ENCODE measurements around the gene COLGALT1.
"Not testable (repeated sequence)": the region's sequence is repeated elsewhere in the genome, so short reads cannot be mapped to it uniquely, and the experiment has no call there.

Gene COLGALT1

GRCh38 chr19:17532557-17532956 is 22.9 kb upstream of the COLGALT1 start:
- DNase-seq (ENCODE audit: low spot score): no peak

GRCh38 chr19:17534767-17535166 is 20.7 kb upstream of the COLGALT1 start:
- no peak for DNase-seq (ENCODE audit: low spot score)

DNA sequence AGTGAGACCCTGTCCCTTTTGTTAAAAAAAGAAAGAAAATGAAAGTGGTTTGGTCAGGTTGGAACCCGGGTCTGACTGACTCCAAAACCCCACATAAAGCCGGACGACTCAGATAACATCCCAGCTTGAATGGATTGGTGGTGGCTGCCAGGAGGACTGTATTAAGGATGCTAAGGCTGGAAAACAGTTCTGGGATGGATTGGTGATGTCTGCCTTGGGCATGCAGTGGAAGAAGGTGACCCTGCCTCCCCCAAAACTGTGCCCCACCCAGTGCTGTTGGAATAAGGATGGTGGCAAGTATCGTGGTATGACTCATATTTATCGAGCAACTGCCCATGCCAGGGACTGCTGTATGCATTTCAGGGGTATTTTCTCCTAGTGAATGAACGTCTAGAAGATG is 18.5 kb upstream of the COLGALT1 start:
- no peak for DNase-seq (ENCODE audit: low spot score)

DNA sequence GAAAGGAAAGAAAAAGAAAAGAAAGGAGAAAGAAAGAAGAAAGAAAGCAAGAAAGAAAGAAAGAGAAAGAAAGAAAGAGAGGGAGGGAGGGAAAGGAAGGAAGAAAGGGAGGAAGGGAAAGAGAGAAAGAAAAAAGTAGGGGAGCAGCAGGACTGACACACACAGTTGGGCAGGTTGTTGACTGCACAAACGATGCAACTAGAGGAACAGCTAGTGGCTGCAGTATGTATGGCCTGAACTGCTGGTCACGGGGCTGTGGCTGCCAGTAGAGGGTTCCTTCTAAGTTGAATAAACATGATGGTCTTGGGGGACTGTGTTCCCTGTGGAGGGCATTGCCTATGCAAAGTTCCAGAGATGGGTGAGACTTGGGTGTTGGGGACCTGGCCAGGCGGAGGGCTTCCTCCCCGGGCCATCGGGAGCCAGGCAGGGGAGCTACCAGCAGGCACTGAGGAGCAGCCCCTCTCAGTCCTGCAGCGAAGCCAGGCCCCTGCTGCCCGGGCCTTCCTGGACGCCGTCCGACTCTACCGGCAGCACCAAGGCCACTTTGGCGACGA is 16.7 kb upstream of the COLGALT1 start:
- no peak for DNase-seq (ENCODE audit: low spot score)

GRCh38 chr19:17539238-17540117 is 16.0 kb upstream of the COLGALT1 start:
- peak; percentile 81 for DNase-seq (ENCODE audit: low spot score)

GRCh38 chr19:17540174-17540573 is 15.3 kb upstream of the COLGALT1 start:
- DNase-seq (ENCODE audit: low spot score): no peak

DNA sequence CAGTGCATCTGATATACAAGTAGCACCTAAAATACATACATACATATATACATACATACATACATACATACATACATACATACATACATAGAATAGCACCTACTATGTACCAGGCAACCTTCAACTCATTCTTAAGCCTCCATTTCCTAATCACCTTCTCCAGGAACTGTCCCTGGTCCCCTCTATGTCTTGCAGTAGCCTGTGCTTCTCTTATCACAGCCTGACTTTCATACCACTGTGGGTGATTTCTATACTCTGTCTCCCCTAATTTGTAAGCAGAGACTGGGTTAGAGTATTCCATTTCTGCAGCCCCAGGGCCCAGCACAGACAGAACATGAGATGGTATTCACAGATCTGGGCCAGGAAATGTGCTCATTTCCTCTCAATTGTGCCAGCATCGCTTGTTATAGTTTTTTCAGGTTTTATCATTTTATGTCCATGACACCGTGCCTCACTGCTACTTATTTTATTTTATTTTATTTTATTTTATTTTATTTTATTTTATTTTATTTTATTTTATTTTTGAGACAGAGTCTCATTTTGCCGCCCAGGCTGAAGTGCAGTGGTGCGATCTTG is 14.2 kb upstream of the COLGALT1 start:
- DNase-seq (ENCODE audit: low spot score): no peak

GRCh38 chr19:17542042-17542441 is 13.4 kb upstream of the COLGALT1 start:
- no peak for DNase-seq (ENCODE audit: low spot score)

GRCh38 chr19:17542793-17543582 is 12.5 kb upstream of the COLGALT1 start:
- DNase-seq (ENCODE audit: low spot score): no peak

DNA sequence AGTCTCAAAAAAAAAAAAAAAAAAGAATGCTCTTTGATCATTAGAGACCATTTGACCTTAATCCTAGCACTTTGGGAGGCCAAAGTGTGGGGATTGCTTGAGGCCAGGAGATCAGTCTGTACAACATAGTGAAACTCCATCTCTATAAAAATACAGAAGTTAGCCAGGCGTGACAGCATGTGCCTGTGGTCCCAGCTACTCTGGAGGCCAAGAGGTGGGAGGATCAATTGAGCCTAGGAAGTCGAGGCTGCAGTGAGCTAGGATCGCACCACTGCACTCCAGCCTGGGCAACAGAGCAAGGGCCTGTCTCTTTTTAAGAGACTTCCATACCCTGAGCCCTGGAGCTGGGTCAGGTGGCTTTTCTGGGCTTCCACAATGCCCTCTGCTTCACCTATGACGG is 11.5 kb upstream of the COLGALT1 start:
- DNase-seq (ENCODE audit: low spot score): no peak

DNA sequence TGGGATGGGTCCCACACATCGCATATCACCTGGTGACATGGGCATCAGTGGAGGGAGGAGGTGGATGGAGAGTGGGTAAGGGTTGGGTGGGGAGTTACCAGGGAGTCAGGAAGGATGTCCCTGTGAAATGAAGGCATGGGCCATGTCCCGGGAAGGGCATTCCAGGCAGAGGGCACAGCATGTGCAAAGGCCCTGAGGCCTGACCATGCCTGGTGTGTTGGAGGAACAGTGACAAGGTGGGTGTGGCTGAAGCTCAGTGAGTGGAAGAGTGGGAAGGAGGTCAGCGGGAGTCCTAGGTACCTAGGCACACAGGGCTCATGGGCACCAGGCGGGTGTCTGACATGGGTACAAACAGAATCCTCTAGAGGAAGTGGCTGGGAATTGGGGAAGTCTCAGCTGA is 11.0 kb upstream of the COLGALT1 start:
- no peak for DNase-seq (ENCODE audit: low spot score)

GRCh38 chr19:17548145-17548544 is 7.3 kb upstream of the COLGALT1 start:
- no peak for DNase-seq (ENCODE audit: low spot score)

GRCh38 chr19:17549085-17549740 is 6.2 kb upstream of the COLGALT1 start:
- DNase-seq (ENCODE audit: low spot score): no peak

- no peak for DNase-seq (ENCODE audit: low spot score)
Observed at GRCh38 chr19:17550076-17550667, 5.3 kb upstream of the COLGALT1 start.

- DNase-seq (ENCODE audit: low spot score): not testable (repeated sequence)
Observed at GRCh38 chr19:17552735-17553134, 2.7 kb upstream of the COLGALT1 start.

DNA sequence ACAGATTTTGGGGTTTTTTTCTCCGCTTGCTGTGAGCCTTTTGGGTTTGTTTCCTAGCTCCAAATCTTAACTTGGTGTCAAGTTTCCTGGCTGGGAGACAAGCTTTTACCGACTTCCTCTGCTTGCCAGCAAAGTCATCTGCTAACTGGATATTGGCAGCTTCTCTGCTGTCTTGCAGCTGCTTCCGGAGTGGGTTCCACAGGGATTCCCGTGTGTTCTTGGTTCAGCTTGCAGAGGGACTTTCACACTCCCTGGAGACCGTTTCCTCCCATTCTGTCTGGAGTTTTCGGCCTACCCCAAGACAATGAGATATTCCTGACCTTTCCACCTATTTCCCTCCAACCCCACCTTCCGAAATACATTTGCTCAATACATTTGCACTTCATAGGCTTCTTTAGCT is 2.2 kb upstream of the COLGALT1 start:
- peak; percentile 69 for DNase-seq (ENCODE audit: low spot score)

- DNase-seq (ENCODE audit: low spot score): no peak
Observed at GRCh38 chr19:17554968-17555479, 425 bp upstream of the COLGALT1 start.

GRCh38 chr19:17555929-17556813 is 722 bp downstream of the COLGALT1 start:
- peak; percentile 43 for DNase-seq (ENCODE audit: low spot score)

DNA sequence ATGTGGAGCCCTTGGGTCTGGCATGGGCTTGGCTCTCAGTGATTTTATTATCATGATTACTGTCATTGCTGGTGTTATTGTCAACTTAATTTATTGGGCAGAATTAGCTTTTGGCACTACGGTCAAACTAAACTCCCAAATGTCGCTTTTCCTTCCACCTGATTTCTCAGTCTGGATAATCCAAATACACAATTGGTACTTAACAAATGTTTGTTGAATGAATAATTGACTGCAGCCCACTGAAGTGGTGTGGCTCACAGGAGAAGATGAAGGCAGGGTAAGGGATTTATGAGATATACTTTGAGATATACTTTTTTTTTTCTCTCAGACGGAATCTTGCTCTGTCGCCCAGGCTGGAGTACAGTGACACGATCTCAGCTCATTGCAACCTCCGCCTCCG is 1.5 kb downstream of the COLGALT1 start:
- DNase-seq (ENCODE audit: low spot score): no peak

DNA sequence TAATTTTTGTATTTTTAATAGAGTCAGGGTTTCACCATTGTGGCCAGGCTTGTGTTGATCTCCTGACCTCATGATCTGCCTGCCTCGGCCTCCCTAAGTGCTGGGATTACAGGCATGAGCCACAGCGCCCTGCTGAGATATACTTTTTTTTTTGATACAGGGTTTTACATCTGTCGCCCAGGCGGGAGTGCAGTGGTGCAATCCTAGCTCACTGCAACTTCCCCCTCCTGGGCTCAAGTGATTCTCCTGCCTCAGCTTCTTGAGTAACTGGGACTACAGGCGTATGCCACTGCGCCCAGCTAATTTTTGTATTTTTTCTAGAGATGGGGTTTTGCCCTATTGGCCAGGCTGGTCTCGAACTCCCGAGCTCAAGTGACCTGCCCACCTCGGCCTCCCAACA is 2.0 kb downstream of the COLGALT1 start:
- peak; percentile 15 for DNase-seq (ENCODE audit: low spot score)
